Activated T-cell treated with anti-CD3 and anti-CD28 coated beads, Interleukin-2, amount 50 U/mL, for 72 hours (primary cell): ENCODE results near the gene POLR2L. TPM values are rescaled to one million over a fixed set of nuclear protein-coding genes. Genes with fewer than 3 reads are reported as not detected.

Experiments used
- ATAC-seq, 2 donors: fragments of 150-1000 bp; cut with Tn5 transposase; replicated peaks in 1 of 2; 2 replicates each; pipeline ENCODE4 v1.10.0; 2021; ENCODE audit warnings: moderate library complexity in 2 of 2, mild to moderate bottlenecking in 1 of 2
- DNase-seq, 2 donors: peaks; one replicate each; pipeline ENCODE4 v3.0.0; 2021 to 2022; ENCODE audit warnings: mixed read lengths in 1 of 2
- H3K27ac Mint-ChIP-seq: one replicate; pipeline ENCODE4 v1.8.0; 2022; ENCODE audit warnings: mild to moderate bottlenecking, moderate library complexity, mixed read lengths
- H3K27me3 Mint-ChIP-seq: one replicate; pipeline ENCODE4 v1.8.0; 2022; ENCODE audit warnings: low read depth, mixed read lengths
- H3K36me3 Mint-ChIP-seq, 2 donors: one replicate each; pipeline ENCODE4 v1.8.0; 2022; ENCODE audit warnings: mixed read lengths in 2 of 2, mild to moderate bottlenecking in 1 of 2; ENCODE audit not compliant: insufficient read depth in 2 of 2
- H3K4me1 Mint-ChIP-seq: one replicate; pipeline ENCODE4 v1.8.0; 2022; ENCODE audit warnings: low read depth, mixed read lengths
- H3K4me3 Mint-ChIP-seq, 2 donors: one replicate each; pipeline ENCODE4 v1.8.0; 2022; ENCODE audit warnings: mild to moderate bottlenecking in 2 of 2, mixed read lengths in 2 of 2, moderate library complexity in 2 of 2
- H3K9me3 Mint-ChIP-seq, 2 donors: one replicate each; pipeline ENCODE4 v1.8.0; 2022; ENCODE audit warnings: mixed read lengths in 2 of 2
- total RNA-seq, 2 donors: library from RNA; stranded (reverse); gene quantifications; one replicate each; pipeline ENCODE4 v1.2.3, GENCODE V29; 2022

The POLR2L gene
- total RNA-seq, 2 donors from 2014 or later: 28.2 to 30.9 TPM

- Mint-ChIP-seq H3K4me1 (peaks cover 29% of the 10 kb centered on the region), H3K9me3 (no peaks in the 10 kb centered on the region), H3K4me3 (peak overlapping the region; percentile 79 to 89), H3K36me3 (peaks cover 2 to 3% of the 10 kb centered on the region in 2 donors), H3K27ac (no peak overlapping the region), H3K27me3 (peaks cover 36% of the 10 kb centered on the region)
- no peak for DNase-seq
- ATAC-seq: no peak
Observed at GRCh38 chr11:828506-829175, 13.7 kb downstream of the POLR2L start.

- Mint-ChIP-seq H3K27me3 (peaks cover 36% of the 10 kb centered on the region), H3K4me3 (peak within 1 kb of the TSS; percentile 79 to 89), H3K4me1 (peaks cover 29% of the 10 kb centered on the region), H3K36me3 (peaks cover 2 to 3% of the 10 kb centered on the region in 2 donors), H3K27ac (no peak within 1 kb of the TSS), H3K9me3 (no peaks in the 10 kb centered on the region)
- DNase-seq (no peak), ATAC-seq (no peak)
Observed at GRCh38 chr11:827897-828192, 14.5 kb downstream of the POLR2L start, which contains the start of gene CRACR2B. Gene CRACR2B, plus strand, starts transcription at chr11:827919. Its CDS starts 689 bp downstream, at chr11:828608.

- Mint-ChIP-seq H3K27me3 (peaks cover 36% of the 10 kb centered on the region), H3K4me3 (peak overlapping the region; percentile 79 to 89), H3K4me1 (peaks cover 29% of the 10 kb centered on the region), H3K9me3 (no peaks in the 10 kb centered on the region), H3K27ac (no peak overlapping the region), H3K36me3 (peaks cover 2 to 3% of the 10 kb centered on the region in 2 donors)
- peak; percentile 28 to 49 for ATAC-seq
- DNase-seq: peak; percentile 48 to 57
Observed at GRCh38 chr11:827146-827896, 15.0 kb downstream of the POLR2L start.

GRCh38 chr11:826836-827145, 15.5 kb downstream of the POLR2L start:
- Mint-ChIP-seq H3K4me3 (peak overlapping the region; percentile 79 to 81), H3K9me3 (no peaks in the 10 kb centered on the region), H3K27me3 (peaks cover 32% of the 10 kb centered on the region), H3K36me3 (peaks cover 2 to 3% of the 10 kb centered on the region in 2 donors), H3K27ac (no peak overlapping the region), H3K4me1 (peaks cover 26% of the 10 kb centered on the region)
- DNase-seq (no peak), ATAC-seq (peak in 1 of 2 donors; percentile 1)

GRCh38 chr11:826227-826621, 16.1 kb downstream of the POLR2L start:
- peak overlapping the region; percentile 46 for H3K27ac Mint-ChIP-seq
- H3K9me3 Mint-ChIP-seq: no peaks in the 10 kb centered on the region
- H3K4me1 Mint-ChIP-seq: peaks cover 23% of the 10 kb centered on the region
- peak overlapping the region; percentile 79 to 81 for H3K4me3 Mint-ChIP-seq
- H3K36me3 Mint-ChIP-seq: peaks cover 2 to 3% of the 10 kb centered on the region in 2 donors
- ATAC-seq (no peak), DNase-seq (no peak)
- H3K27me3 Mint-ChIP-seq: peaks cover 27% of the 10 kb centered on the region

- Mint-ChIP-seq H3K36me3 (peaks cover 2 to 3% of the 10 kb centered on the region in 2 donors), H3K4me1 (peaks cover 28% of the 10 kb centered on the region), H3K9me3 (no peaks in the 10 kb centered on the region), H3K27me3 (peaks cover 24% of the 10 kb centered on the region), H3K4me3 (no peak overlapping the region), H3K27ac (no peak overlapping the region)
- ATAC-seq (no peak), DNase-seq (no peak)
Observed at GRCh38 chr11:825366-826226, 16.7 kb downstream of the POLR2L start.

GRCh38 chr11:824942-825341, 17.4 kb downstream of the POLR2L start:
- ATAC-seq: no peak
- H3K27me3 Mint-ChIP-seq: peaks cover 24% of the 10 kb centered on the region
- H3K27ac Mint-ChIP-seq: no peak overlapping the region
- peaks cover 2 to 3% of the 10 kb centered on the region in 2 donors for H3K36me3 Mint-ChIP-seq
- DNase-seq: no peak
- H3K9me3 Mint-ChIP-seq: no peaks in the 10 kb centered on the region
- peaks cover 29% of the 10 kb centered on the region for H3K4me1 Mint-ChIP-seq
- no peak overlapping the region for H3K4me3 Mint-ChIP-seq

GRCh38 chr11:824292-824880, 17.9 kb downstream of the POLR2L start:
- Mint-ChIP-seq H3K27ac (no peak overlapping the region), H3K27me3 (peaks cover 20% of the 10 kb centered on the region), H3K4me1 (peaks cover 26% of the 10 kb centered on the region), H3K9me3 (no peaks in the 10 kb centered on the region), H3K36me3 (peaks cover 2 to 3% of the 10 kb centered on the region in 2 donors), H3K4me3 (no peak overlapping the region)
- no peak for DNase-seq
- no peak for ATAC-seq

- DNase-seq: no peak
- Mint-ChIP-seq H3K4me1 (peaks cover 20% of the 10 kb centered on the region), H3K27ac (no peak overlapping the region), H3K27me3 (peaks cover 13% of the 10 kb centered on the region), H3K4me3 (no peak overlapping the region), H3K9me3 (no peaks in the 10 kb centered on the region), H3K36me3 (peaks cover 2 to 3% of the 10 kb centered on the region in 2 donors)
- ATAC-seq: no peak
Observed at GRCh38 chr11:823441-824291, 18.7 kb downstream of the POLR2L start.

- ATAC-seq: no peak
- H3K27ac Mint-ChIP-seq: no peak overlapping the region
- H3K4me1 Mint-ChIP-seq: peaks cover 15% of the 10 kb centered on the region
- H3K27me3 Mint-ChIP-seq: no peaks in the 10 kb centered on the region
- H3K9me3 Mint-ChIP-seq: no peaks in the 10 kb centered on the region
- H3K36me3 Mint-ChIP-seq: peaks cover 2 to 3% of the 10 kb centered on the region in 2 donors
- peak overlapping the region in 1 of 2 donors; percentile 29 for H3K4me3 Mint-ChIP-seq
- no peak for DNase-seq
Observed at GRCh38 chr11:821512-822371, 20.6 kb downstream of the POLR2L start.

GRCh38 chr11:820655-821511, 21.4 kb downstream of the POLR2L start:
- Mint-ChIP-seq H3K4me1 (peaks cover 11% of the 10 kb centered on the region), H3K27me3 (no peaks in the 10 kb centered on the region), H3K27ac (no peak overlapping the region), H3K36me3 (peaks cover 2 to 3% of the 10 kb centered on the region in 2 donors), H3K4me3 (peak overlapping the region; percentile 87 to 89), H3K9me3 (no peaks in the 10 kb centered on the region)
- no peak for DNase-seq
- no peak for ATAC-seq
